ENCODE data around the gene WDR86. TPM values are rescaled to one million over a fixed set of nuclear protein-coding genes. Genes with fewer than 3 reads are reported as not detected.
A peak's percentile ranks its signal among the peaks of the same experiment; 100 is the strongest.

WDR86 gene
- polyA plus RNA-seq, 10 donors, result 1.7 to 7.5 (median 4.6) TPM

DNA sequence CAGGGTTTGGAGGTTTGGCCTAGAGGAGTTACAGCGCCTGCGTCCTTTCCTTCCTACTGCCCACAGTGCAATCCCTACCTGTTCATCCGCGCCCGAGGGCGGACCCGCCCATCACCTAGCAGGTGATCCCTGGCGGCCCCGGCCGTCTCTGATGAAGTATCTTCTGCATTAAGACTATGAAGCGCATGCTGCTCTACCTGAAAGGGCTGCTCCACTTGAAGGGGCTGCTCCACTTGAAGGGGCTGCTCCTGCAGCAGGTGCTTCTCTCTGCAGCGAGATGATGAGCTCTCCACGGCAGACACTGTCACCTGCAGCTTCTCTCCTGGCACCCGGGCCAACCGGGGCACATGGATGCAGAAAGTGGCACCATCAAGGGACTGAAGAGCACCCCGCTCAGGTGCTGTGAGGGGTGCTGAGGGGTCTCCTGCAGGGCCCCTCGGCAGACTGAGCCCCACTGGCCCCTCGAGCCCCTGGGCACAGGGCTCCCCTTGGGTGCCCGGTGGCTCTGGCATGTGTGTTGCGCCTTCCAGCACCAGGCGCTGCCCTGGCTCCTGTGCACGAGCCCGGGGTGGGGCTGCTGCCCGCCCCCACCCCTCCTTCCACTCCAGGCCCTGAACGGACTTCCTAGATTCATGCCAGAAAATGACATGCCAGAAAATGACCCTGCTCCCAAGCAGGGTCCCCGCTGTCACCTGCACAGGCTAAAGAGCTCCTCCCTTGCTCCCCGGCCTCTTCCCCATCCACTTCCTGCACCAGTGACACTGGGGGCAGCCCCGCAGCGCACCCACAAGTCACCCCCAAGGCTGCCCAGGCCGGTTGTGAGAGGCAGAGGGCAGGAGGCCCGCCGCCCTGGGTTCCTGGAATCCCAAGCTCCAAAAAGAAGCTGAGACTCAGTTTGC, 29.4 kb downstream of the WDR86 start:
- no peak for DNase-seq

DNA sequence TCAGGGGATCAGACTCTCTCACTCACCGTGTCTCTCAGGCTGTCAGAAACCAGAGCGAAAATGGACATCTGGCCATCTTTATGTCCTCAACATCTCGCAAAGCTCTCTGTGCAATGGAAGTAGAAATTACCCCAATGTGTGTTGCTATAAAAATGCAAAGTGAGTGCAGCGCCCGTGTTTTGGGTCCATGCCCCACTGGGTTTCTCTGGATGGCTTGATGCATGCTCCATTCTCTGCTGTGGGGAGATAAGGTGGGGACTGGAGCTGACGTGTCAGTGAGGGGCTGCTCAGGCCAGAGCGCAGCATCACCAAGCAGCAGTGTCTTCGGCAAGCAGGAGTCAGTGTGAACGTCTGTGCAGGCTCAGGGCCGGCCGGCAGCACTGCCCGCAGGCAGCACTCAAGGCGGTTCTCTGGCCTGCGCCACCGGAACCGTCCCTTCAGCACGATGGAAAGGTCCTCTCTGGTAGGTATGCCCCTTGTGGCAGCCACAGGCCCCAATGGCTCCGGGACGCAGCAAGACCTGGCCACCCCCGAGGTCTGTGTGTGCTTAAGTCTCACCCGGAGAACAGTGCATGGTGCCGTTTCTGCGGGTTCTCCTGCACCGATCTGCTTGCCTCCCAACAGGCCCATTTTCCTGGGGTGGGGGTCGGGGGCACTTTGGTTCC, 30.2 kb downstream of the WDR86 start:
- no peak for DNase-seq

DNA sequence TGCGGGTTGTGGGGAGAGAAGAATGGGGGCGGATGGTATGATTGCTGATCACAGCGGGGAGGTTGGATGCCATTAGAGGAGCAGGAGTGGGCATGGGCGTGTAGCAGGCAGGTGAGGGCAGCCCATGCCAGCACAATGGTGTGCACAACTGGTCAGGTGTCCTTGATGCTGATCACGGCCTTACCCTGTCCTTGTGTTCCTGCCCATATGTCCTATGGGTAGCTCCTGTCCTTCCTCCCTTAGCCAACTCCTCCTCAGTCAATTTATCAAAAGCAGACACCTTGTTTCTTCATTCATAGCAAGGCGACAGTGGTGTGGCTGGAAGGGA, 30.7 kb downstream of the WDR86 start:
- no peak for DNase-seq

DNA sequence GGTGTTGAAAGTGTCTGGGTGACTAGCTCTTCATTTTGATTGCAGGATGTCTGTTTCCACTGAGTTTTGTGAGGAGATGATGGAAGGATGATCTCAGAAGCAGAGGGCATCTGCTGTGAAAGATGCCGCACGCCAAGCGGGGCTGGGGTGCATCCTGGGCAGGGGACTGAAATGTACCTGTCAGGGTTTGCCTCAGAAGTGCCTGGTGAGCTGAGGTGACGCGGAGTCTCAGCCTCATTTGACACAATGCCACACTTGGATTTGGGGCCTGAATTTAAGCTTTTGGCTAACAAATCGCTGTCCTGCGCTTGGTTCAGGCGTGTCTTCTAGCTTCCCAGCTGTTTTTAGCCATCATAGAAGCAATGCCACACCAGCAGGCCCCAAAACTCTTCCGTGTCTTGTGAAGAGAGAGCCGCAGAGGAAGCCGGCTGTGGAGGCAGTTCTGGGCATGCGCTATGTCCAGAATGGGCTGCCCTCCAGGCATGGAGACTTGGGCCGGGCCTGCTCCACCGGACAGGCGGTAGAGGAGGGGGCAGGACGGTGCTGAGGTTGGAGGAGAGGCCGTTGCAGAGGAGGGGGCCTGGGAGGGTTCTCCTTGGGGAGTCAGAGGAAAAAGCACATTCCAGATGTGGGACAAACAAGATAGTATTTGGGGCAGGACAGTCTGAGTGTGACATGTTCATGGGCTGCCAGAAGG, 31.2 kb downstream of the WDR86 start:
- DNase-seq, result peak in 2 of 3 donors; percentile 16 to 40

DNA sequence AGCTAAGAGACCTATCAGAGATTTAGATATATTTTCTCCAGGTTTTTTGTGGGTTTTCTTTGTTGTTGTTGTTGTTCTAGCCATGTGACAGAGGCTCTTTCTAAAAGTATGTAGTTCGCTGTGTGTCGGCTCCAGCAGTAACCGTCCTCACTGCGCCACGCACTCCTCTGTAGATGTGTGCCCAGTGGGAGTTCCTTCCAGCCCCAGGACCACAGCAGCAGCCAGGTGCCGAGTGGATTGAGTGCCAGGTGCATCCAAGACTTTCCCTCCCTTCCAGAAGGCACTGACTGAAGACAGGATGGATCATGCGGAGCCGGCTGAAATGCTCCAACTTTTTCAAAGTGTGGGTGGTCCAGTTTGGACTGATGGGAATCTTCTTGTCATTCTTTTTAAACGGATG, 31.8 kb downstream of the WDR86 start:
- no peak for DNase-seq

DNA sequence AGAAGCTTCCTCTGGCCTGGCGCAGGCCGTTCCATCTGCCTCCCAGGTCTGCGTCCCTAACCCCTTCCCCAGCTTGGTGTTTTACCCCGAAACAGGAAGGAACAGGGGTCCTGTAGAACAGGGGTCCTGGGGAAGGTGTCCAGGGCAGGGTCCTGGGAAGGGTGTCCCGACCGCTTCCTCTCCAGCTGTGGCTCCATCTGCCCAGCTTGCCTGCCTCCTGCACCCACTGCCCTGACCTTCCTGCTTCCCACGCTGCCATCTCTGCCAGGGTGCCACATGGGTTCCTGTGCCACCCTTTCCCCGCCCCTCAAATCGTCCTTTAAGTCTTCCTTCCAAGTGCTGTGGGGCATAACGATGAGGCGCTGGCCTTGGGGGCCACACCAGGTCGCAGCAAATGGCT, 32.4 kb downstream of the WDR86 start:
- DNase-seq, result no peak

DNA sequence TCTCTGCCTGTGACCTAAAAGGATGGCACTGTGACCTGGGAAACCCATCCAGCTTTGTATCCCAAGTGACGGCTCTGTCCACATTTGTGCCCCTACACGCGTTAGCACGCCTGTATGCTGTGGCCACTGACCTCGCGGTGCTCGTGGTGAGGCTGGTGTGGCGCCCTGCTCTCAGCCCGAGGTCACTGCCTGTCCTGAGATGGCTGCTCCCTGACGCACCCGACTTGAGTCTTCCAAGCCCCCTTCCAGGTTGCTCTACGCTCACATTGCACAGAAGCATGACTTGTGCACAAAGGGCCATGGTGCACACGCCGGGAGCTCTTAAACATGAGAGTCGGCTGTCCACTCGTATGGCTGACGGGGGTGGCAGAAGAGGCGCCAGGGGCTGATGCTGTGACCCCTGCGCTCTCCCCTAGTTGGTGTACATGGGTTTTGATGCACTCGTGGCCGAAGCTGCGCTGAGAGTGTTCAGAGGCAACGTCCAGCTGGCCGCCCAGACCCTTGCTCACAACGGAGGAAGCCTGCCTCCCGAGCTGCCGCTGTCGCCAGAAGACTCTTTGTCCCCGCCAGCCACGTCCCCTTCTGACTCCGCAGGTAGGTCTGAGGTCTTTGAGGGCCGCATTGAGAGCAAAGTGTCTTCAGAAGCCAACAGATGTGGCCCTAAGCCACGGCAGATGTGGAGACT, 33.5 kb downstream of the WDR86 start:
- DNase-seq, result no peak

DNA sequence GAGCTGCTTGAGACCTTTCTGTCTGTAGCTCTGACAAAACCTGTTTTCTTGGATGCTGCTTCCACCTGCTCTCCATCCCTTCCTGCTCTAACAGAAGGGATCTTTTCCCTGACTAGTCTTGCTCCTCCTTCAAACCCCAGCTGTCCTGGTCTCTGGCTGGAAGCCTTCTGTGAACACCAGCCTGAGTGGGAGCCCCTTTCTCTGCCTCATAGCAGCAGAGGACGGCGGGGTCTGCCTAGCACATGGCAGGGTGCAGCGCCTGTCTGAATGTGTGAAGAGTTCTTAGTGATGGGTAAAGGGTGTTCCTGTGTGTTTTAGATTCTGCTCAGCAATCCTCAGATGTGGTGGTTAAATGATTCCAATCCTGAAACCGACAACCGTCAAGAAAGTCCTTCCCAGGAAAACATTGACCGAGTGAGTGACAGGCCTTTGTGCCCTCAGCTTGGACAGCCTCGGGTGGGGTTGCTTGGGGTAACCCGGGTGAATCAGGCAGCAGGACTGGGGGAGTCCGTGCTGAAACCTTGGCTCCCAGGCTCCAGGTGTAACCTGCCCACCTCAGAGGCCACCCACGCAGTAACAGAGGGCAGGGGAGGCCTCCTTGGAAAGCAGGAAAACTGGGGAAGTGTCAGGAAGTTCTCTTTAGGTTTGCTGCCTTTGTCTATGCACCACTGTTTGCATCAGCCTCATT, 34.2 kb downstream of the WDR86 start:
- DNase-seq, result no peak

DNA sequence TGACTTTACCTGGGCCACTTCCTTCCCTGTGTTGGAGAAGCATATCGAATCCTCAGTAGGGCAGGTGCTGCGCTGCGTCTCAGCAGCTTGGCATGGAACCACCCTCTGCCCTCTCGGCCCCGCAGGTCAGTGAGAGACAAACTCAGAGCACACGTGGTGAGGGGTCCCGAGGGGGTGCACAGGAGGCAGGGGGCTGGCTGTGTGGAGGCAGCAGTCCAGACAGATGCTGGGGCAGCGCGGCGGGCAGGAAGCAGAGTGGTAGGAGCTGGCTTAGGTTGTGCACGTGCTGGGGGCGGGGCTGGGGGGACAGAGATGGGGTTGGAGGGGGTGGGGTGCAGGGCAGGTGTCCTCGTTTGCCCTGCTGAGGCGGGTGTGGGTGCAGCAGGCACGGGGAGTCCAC, 35.1 kb downstream of the WDR86 start:
- no peak for DNase-seq

DNA sequence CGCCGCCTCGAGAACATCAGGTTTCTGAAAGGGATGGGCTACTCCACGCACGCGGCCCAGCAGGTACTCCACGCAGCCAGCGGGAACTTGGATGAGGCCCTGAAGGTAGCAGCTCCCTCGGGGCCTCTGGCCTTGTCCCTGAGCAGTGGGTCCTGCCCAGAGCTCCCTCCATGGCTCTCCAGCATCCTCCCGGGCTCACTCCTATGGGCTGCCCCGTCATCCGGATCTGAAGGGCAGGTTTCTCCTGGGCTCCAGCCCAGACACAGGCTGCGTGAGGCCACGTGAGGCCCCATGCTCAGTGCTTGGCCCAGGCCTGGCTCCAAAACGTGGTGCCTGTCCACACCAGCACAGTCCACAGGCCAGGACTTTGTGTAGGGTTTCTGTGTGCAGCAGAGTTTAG, 35.7 kb downstream of the WDR86 start:
- DNase-seq, result no peak

DNA sequence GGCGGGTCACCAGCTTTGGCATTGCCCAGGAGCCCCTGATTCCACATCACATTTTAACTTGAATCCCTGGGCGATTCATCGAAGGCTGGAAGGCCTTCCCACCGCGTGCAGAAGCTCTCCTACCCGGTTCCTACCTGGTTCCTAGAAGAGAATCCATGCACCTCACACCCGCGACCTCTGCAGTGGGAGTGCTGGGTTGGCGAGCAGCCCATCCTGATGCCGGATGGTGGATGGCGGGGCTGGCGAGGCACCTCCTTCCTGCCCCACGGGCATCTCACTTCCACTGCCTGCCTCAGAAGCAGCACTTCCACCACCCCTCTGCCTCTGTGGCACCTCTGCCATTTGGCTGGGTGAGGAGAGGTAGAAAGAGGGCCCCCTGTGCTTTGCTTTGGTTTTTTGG, 36.2 kb downstream of the WDR86 start:
- no peak for DNase-seq

DNA sequence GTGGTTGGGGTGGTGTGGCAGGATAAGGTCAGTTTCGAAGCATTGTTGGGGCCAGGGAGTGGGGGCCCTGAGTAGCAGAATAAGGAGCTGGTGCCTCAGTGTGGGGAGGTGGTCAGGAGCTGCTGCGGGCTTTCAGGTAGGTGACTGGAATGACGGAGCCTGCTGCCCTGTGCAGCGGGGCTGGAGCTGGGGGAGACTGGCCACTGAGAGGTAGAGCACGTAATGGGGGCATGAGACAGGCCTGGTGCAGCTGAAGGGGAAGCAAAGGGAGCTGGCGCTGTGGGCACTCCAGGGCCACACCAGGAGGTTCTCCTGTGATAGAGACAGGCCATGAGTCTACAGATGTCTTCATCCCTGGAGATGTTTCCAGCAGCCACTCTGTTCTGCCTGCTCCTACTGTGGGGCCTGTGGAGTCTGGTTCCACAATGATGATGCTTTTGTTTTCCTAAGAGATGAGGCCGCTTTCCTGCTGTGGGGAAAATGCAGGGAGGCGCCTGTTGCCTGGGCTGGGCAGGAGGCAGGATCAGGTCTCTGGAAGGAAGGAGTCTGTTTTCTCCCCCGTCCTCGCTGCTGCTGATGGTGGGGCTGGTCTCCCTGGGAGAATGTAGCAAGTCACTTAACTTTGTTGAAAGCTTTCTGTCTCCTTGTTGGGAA, 37.1 kb downstream of the WDR86 start:
- no peak for DNase-seq

DNA sequence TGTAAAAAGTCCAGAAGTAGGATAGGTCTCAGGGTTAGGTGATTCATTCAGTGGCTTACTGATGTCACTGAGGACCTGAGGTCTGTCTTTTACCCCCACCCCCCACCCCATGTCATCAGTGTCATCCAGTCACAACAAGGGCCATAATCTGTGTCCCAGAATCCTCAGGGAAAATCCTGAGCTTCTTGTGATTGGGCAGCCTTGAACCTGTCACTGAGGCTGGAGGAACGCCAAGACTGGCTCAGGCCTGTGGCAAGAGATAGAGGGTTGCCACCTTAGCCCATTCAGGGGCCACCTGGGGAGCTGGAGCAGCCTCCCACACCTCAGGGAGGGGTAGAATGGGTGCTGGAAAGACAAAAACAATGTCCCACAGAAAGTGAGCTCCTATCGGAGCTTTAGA, 38.6 kb downstream of the WDR86 start:
- DNase-seq, result no peak

DNA sequence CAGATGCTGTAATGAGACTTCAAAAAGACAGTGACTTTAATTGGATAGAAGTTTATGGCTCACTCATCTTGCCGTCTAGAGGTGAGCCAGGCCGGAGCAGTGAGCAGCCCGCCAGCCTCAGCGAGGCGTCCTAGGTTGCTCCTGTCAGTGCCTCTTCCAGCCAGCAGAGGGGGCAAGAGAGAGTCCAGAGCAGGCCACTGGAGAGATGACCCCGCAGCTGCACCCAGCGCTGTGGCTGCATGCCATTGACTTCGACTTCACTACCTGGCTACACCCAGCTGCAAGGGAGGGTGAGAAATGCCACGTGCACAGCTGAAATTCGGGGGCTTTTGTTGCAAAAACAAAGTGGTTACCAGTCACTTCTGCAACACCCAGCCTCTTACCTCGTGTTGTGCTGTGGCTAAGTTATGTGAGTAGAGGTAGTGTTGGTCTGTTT, 41.7 kb downstream of the WDR86 start:
- DNase-seq, result peak; percentile 60 to 91 (median 83)

DNA sequence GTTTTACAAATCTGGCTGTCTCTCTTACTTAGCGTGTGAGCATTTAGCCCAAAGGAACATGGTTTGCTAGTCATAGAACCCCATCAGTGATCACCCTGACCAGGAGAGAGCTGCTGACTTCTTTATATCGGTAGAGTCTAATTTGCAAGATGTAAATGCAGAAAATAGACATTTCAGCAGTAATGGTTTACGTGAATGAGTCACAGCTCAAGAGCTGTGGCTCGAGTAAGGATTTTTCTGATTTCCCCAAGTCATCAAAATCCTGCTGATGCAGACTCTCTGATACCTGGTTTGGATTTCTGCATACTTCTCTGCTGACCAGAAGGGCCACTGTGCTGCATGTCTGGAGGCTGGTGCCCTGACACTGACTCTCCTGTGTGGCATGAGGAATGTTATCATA, 42.6 kb downstream of the WDR86 start:
- DNase-seq, result peak in 1 of 3 donors; percentile 19

DNA sequence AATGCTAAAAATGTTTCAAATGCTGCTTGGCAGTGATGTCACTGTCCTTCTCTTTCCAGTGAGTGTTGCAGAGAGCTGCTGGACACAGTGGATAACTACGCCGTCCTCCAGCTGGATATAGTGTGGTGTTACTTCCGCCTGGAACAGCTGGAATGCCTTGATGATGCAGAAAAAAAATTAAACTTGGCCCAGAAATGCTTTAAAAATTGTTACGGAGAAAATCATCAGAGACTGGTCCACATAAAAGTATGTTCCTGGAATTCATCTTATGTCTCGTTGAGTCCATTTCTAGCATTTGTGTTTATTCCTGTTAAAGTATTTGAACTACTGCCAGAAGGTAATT, 43.0 kb downstream of the WDR86 start:
- peak; percentile 61 to 92 (median 88) for DNase-seq

DNA sequence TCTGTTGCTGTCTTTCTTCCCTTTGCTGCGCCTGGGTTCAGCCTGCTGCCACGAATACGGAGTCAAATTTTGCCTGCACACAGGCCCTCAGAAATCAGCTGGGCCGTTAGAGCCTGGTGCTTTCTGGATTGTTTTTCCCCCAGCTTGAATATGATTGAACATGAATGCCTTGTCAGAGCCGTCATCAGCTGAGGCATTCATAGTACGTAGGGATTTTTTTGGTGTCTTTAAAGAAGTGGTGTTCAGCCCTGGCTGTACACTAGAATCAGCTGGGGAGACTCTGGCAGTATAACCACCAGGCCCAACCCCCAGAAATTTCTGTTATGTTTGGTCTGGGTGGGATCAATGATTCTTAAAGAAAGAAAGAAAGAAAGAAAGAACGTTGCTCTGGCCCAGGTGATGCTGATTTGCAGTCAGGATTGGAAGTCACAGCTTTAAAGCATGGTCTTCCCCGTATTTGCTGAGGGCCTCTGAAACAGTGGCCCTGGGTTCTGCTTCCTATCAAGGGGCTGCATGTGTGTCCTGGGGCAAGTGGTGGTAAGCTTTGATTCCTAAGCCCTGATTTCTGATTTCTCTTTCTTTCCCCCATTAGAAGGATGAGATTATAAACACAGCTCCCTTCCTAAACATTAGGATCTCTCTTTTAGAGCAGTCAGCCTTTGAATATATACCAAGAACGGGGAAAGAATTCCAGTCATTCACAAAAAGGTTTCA, 43.5 kb downstream of the WDR86 start:
- DNase-seq, result peak in 1 of 3 donors; percentile 30

DNA sequence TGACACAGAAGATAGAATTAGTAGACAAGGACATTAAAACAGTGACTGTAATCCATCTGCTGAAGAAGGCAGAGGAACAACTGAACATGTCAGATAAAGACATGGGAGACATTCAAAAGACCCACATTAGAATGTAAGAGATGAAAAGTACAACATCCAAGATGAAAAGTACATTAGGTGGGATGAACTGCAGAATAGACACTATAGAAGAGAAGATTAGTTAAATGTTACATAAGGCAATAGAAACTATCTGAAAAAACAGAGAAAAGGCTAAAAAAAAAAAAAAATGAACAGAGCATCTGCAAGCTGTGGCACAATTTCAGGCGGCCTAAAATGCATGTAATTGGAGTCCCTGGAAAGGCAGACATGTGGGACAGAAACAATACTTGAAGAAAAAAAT, 46.7 kb downstream of the WDR86 start:
- DNase-seq, result no peak

DNA sequence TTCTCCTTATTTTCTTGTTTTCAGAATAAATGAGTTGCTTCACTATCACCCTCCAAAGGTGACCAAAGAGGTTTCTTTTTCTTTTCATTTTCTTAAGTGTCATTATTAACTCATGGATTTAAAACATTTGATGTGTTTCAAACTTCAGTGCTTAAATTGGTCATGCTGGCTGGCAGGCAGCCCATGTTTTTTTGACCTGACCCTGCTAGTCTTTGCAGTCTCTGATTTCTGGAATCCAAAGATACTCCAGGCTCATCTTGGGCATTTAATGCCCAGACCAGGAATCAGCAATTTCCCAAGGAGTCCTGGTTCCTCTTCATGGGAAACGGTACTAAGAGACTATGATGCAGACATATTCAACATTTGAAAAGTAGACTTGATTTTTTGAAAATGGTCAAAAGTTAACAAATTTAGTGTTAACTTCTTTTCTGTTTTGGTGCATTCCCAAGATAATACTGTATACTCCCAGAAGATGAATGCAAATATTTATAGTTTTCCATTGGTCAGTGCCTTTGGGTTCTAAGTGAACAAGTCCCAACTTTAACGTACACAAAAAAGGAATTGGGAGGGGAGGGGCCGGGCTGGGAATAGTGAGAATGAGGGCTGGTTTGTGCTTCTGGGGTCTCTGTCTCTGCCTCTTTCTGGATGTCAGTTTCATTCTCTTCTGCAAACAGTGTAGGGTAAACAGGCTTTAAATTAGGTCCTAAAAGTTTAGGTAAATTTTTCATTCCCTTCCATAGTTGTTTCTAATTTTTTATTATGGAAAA, 48.5 kb downstream of the WDR86 start:
- DNase-seq, result no peak

DNA sequence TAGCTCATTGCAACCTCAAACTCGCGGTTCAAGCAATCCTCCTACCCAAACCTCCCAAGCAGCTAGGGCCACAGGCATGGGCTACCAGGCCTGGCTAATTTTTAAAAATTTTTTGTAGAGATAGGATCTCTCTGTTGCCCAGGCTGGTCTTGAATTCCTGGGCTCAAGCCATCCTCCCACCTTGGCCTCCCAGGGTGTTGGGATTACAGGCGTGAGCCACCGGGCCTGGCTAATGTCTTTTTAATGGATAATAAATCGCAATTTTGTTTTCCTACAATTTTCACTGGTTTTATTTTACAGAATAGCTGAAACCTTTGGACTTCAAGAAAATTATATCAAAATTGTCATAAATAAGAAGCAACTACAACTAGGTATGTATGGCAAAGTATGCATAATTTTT, 57.3 kb downstream of the WDR86 start:
- no peak for DNase-seq

All from muscle of back (tissue), 11 donors.